ENCODE results near the gene VPS4A.
A peak's percentile ranks its signal among the peaks of the same experiment; 100 is the strongest.

VPS4A gene

GRCh38 chr16:69307091-69307490 lies 4.1 kb upstream of the VPS4A start:
- DNase-seq, result no peak

DNA sequence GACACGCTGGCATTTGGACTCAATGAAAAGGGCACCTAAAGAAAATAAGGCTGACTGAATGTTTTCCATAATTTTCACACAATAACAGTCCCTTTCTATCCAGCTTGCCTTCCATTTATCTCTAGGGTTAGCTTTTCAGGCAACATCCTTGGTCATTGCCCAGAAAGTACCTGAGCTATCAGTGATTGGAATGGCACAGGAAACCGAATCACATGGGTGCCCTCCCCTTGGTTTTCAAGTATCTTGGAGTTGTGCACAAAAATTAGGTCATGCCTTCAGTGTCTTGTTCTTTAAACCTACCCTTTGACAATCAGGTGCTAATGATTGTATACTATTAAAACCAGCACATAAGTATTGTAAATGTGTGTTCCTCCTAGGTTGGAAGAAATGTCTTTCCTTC lies 3.3 kb upstream of the VPS4A start:
- no peak for DNase-seq

GRCh38 chr16:69309316-69309715 lies 1.8 kb upstream of the VPS4A start:
- no peak for DNase-seq

DNA sequence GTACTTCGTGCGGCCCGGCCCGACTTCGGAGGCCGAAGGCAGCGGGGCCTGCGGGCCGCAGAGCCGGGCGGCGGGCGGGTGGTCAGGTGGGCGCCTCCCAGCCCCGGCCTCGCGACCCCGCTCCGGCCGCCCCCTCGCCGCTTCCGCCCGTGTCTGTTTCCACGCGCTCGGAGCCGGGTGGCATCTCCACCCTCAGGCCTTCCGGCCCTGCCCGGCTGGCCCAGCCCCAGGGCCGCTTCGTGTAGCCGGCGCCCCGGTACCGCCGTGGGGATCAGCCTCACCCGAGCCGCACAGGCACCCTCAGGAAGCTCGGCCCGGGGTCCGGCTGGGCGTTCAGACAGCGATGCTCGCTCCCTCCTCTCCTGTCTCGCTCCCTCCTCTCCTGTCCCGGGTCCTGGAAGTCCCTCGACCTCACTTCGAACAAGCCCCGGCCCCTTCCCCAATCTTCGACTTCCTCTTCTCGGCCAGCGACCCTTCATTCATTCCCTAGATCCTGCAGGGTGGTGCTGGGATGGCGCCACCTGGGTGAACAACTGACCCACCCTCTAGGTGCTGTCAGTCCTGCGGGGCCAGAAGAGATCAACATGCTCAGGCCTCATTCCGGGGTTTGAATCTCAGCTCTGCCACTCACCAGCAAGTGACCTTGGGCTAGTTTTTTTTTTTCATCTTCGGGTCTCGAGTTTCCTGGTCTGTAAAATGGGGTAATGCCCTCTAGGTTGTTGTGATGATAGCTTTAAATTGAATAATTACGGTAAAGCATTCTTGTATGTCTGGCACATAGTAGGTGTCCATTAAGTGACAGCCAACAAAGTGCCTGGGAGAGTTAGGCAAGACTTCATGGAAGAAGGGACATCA lies 610 bp downstream of the VPS4A start:
- peak; percentile 29 to 34 for DNase-seq

DNA sequence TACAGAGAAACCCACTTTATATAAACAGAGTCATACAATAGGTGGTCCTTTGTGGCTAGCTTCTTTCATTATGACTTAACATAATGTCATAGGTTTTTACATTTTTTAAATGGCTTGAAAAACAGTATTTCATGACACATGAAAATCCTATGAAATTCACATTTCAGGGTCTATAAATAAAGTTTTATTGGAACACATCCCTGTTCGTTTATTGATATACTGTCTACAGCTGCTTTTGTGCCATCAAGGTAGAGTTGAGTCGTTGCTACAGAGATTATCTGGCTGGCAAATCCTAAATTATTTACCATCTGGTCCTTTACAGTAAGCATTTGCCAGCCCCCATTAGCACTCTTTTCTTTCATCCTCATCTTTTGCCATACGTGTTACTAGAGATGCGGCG lies 2.3 kb downstream of the VPS4A start:
- no peak for DNase-seq

DNA sequence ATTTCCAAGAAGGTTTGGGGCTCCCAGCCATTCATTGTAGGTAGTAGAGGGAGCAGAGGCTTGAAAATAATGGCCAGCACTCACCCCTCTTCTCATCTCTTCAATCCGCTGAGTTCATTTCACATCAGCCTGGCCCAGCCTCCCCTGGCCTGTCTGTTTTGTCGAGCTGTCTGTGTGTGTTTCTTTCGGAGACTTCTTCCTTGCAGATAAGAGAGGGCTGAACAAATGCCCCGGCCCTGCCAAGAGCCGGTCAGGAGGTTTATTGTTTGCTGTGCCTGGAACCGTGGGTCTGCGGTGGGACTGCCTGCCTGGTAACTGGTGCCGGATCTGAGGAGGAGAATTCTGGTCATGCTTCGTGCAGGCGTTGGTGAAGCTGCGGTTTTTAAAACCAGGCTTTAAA lies 3.4 kb downstream of the VPS4A start:
- DNase-seq, result no peak

GRCh38 chr16:69315486-69316311 lies 4.5 kb downstream of the VPS4A start:
- no peak for DNase-seq

DNA sequence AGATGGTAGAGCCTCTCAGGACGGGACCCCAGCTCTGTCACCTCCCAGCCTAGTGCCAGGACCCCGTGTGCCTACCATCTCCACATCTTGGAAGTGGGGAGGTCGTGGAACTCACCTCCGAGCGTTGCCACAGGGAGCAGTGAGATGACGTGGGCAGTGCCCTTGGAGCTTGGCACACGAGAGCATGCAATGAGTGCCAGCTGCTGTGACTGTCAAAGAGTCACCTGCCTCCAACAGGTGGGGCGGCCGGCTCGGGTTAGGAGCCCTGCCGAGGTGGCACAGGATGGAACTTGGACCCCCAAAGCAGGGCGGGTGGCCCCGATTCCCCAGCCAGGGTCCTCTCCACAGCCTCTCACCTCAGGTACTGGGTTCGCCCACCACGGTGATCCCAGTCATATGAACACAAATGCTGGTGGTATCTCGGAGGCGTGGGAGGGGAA lies 5.5 kb downstream of the VPS4A start:
- DNase-seq, result no peak

DNA sequence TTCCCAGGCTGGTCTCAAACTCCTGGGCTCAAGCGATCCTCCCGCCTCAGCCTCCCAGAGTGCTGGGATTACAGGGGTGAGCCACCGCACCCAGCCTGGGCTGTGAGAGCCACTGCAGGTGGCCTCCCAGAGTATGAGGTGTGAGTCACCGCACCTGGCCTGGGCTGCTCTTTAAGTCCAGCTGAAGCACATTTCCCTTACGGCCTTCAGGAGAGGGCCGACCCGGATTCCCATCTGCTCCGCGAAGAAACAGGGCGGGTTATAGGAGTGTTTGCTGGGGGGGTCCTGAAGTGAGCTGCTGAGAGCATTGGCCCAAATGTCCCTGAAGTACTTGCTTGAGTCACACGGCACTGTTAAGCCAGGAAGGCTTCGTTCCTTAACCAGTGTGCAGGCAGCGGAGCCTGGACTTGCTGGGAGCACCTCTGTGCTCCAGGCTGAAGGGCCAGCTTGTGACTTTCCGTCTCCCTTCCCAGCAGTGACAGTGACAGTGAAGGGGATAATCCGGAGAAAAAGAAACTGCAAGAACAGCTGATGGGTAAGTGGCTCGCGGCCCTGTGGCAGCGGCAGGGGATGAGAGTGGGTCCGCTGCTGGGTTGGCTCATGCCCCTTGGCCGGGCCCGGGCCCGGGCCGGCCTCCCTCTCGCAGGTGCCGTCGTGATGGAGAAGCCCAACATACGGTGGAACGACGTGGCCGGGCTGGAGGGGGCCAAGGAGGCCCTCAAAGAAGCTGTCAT lies 7.2 kb downstream of the VPS4A start:
- no peak for DNase-seq

GRCh38 chr16:69318911-69319289 lies 7.8 kb downstream of the VPS4A start:
- DNase-seq, result no peak

DNA sequence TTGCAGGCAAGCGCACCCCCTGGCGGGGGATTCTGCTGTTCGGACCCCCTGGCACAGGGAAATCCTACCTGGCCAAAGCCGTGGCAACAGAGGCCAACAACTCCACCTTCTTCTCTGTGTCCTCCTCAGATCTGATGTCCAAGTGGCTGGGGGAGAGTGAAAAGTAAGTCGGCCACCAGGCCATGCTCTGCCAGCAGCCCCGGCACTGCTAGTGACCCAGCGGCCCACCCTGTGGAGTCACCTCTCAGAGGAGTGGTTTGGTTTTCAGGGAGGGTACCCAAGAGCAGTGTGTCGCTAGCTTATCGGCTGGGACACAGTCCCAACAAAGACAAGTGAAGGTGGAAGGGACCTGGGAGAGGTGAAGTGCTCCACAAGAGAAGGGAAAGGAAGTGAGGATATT lies 8.2 kb downstream of the VPS4A start:
- no peak for DNase-seq

DNA sequence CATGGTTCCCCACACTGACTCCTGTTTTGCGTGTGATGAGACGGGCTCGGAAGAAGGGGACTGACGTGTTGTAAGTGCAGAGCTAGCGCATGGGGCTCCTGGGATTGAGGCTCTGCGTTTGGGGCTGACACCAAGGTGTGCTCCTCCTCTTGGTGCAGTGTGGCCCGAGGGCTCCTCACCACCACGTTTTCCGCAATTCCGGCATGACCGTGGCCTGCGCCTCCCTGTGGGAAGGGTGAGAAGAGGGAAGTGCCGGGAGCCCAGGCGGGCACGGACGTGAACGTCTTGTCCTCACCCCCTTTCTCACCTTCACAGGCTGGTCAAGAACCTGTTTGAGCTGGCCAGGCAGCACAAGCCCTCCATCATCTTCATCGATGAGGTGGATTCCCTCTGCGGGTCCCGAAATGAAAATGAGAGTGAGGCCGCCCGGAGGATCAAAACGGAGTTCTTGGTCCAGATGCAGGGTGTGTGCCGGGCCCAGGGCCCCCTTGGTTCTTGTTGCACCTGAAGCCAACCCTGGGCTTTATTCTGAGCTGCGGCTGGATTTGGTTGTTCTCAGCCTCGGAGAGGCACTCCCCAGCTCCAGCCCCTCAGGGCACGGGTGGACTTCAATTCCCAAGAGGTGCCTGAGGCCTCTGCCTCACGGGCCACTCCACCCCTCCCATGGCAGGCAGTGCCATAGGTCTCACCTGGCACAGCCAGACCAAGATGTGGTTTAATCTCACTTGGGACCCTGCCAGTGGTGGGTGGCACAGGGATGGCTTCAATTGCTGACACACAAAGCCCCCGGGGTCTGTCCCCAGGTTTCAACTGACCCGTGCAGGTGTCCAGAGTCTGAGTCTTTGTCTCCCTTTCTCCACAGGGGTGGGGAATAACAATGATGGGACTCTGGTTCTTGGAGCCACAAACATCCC lies 8.9 kb downstream of the VPS4A start:
- no peak for DNase-seq

GRCh38 chr16:69320740-69321073 lies 9.6 kb downstream of the VPS4A start:
- DNase-seq, result no peak

DNA sequence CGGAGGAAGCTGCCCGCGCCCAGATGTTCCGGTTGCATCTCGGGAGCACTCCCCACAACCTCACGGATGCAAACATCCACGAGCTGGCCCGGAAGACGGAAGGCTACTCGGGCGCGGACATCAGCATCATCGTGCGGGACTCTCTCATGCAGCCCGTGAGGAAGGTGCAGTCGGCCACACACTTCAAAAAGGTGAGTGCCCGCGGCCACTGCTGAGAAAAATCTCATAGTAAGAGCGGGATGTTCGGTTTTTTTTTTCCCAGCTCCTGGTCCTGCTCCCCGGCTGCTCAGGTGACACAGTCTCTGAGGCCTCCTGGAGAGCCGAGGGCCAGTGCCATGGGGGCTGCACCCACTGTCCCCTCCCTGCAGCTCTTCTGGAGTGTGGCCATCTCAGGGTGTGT lies 9.9 kb downstream of the VPS4A start:
- DNase-seq, result no peak

GRCh38 chr16:69322343-69322742 lies 11.2 kb downstream of the VPS4A start:
- no peak for DNase-seq

DNA sequence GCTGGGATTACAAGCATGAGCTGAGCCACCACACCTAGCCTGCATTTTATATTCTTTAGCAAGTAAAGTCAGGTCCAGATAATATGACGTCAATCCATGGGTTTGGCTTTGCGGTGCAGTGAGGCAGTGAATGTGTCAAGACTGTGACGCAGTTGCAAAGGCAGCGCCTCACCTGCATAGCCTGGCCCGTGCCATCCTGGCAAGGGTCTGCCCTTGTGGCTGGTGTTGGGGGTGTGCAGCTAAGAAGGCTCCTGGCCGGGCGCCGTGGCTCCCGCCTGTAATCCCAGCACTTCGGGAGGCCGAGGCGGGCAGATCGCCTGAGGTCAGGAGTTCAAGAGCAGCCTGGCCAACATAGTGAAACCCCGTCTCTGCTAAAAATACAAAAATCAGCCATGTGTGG lies 12.3 kb downstream of the VPS4A start:
- no peak for DNase-seq

GRCh38 chr16:69324013-69324531 lies 12.9 kb downstream of the VPS4A start:
- peak; percentile 72 to 73 for DNase-seq

DNA sequence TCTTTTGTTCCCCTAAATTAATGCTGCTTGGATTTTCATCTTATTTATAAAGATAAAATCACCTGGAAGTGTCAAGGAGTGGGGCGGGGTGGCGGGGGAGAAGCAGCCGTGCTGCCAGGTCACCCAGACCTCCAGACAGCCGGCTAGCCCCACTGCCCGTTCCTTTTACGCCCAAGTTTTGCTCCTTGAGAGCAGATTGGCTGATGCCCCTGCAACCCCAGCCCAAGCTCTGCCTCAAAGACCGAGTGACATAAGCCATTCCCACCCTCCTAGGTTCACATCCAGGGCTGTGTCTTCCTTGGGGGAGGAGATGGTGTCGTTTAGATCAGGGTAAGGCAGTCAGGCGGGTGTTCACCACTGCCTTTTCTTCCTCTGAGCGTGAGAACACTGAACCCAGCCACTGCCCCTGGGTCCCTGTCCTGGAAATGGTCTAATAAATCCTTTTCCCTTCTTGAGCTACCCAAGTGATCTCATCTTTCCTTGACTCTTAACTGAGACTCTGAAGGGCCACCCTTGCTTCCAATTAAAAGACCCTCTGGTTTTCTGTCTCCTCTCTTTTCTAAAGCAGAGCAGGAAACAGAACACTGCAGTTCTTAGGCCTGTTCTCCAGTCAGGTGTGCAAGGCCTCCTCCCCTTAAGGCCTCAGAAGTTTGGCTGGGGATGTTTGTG lies 13.6 kb downstream of the VPS4A start:
- DNase-seq, result no peak

- DNase-seq, result no peak
These were observed 14.6 kb downstream of the VPS4A start for GRCh38 chr16:69325784-69326171.

GRCh38 chr16:69326172-69326873 lies 15.2 kb downstream of the VPS4A start:
- DNase-seq, result no peak

Data from inflammatory macrophage (primary cell).